Upper lobe of left lung (tissue), 6 donors: ENCODE measurements around the gene BAD. TPM values are rescaled to one million over a fixed set of nuclear protein-coding genes. Genes with fewer than 3 reads are reported as not detected.
A peak's percentile ranks its signal among the peaks of the same experiment; 100 is the strongest.

ENCODE experiments used
- ATAC-seq, 2 donors: fragments of 200-7000 bp; cut with Tn5 transposase; one replicate each; pipeline ENCODE4 v1.9.1; 2022; ENCODE audit warnings: mild to moderate bottlenecking in 2 of 2, moderate library complexity in 2 of 2; ENCODE audit not compliant: low FRiP score in 2 of 2
- DNase-seq, 2 donors: peaks; one replicate each; pipeline ENCODE4 v3.0.0-alpha.2; 2019 to 2020
- H3K27ac ChIP-seq, 4 donors: fragments of 200-600 bp; sonication (generic); one replicate each; pipeline ENCODE4 v1.5.1; 2016 to 2019
- H3K27me3 ChIP-seq, 4 donors: fragments of 200-600 bp; sonication (generic); one replicate each; pipeline ENCODE4 v1.5.1; 2017 to 2019
- H3K36me3 ChIP-seq, 4 donors: fragments of 200-600 bp; sonication (generic); one replicate each; pipeline ENCODE4 v1.5.1; 2016 to 2019
- H3K4me1 ChIP-seq, 4 donors: fragments of 200-600 bp; sonication (generic); one replicate each; pipeline ENCODE4 v1.5.1; 2018 to 2019
- H3K4me3 ChIP-seq, 4 donors: fragments of 200-600 bp; sonication (generic); one replicate each; pipeline ENCODE4 v1.5.1; 2017 to 2019; ENCODE audit warnings: mild to moderate bottlenecking in 2 of 4, moderate library complexity in 1 of 4
- H3K9me3 ChIP-seq, 4 donors: fragments of 200-600 bp; sonication (generic); one replicate each; pipeline ENCODE4 v1.5.1; 2018 to 2019
- CTCF ChIP-seq, 6 experiments: fragments of 450-650 bp in 4 of 6; fragments of 200-600 bp in 2 of 6; sonication (generic) in 2 of 6; IDR thresholded peaks; one replicate each; pipeline ENCODE4 v1.5.1; 2016 to 2019; ENCODE audit warnings: antibody characterized with exemption in 6 of 6
- EP300 ChIP-seq, 4 donors: sonication (generic); formaldehyde crosslinking; IDR thresholded peaks; one replicate each; pipeline ENCODE4 v1.5.1; 2017; ENCODE audit warnings: antibody characterized with exemption in 4 of 4, control low read depth in 2 of 4
- POLR2A ChIP-seq, 4 donors: fragments of 450-650 bp; IDR thresholded peaks; one replicate each; pipeline ENCODE4 v1.5.1; 2016 to 2017; ENCODE audit warnings: antibody characterized with exemption in 4 of 4, mild to moderate bottlenecking in 2 of 4
- POLR2AphosphoS5 ChIP-seq, 2 donors: sonication (generic); formaldehyde crosslinking; IDR thresholded peaks; one replicate each; pipeline ENCODE4 v1.5.1; 2017; ENCODE audit warnings: antibody characterized with exemption in 2 of 2
- WGBS, 2 donors: methylation state at CpG; one replicate each; pipeline ENCODE4 v1.1.5; 2017 to 2018; 5-methylcytosine and 5-hydroxymethylcytosine counted together
- total RNA-seq, 6 donors: library from RNA; depleted of rRNA in 4 of 6; stranded (reverse); fragments of >200 nt in 4 of 6; gene quantifications; one replicate each; pipeline versions ENCODE4 v1.1.0 to v1.2.1, GENCODE V29; 2016 to 2021
- donor health status: DM: no; HTN: no; CAD: no; lungs with moderate emphysema.
- donor health status: DM: no; HTN: yes; CAD: no; lungs with severe emphysema.

Gene BAD
- total RNA-seq, 6 donors from 2014 or later: 59.7 to 150 (median 80.1) TPM

GRCh38 chr11:64275031-64275800, 9.2 kb downstream of the BAD start:
- no peak for ATAC-seq
- H3K27me3 ChIP-seq: no peaks in the 10 kb centered on the region
- H3K4me1 ChIP-seq: peaks cover 7 to 29% (median 13%) of the 10 kb centered on the region in 4 donors
- H3K4me3 ChIP-seq: no peak overlapping the region
- 88 to 92% methylated on average over 11 to 15 of the region's 15 CpGs for WGBS, 2 donors
- peaks cover 0 to 32% (median 17%) of the 10 kb centered on the region in 4 donors for H3K36me3 ChIP-seq
- peak overlapping the region in 1 of 4 donors; percentile 30 for H3K27ac ChIP-seq
- no peak for DNase-seq
- no peak for TF ChIP-seq CTCF (IDR thresholded peaks at IDR 0.05)
- TF ChIP-seq POLR2AphosphoS5 (IDR thresholded peaks at IDR 0.05): no peak
- TF ChIP-seq EP300 (IDR thresholded peaks at IDR 0.05): no peak
- no peak for TF ChIP-seq POLR2A (IDR thresholded peaks at IDR 0.05)
- no peaks in the 10 kb centered on the region for H3K9me3 ChIP-seq

- DNase-seq (peak; percentile 98 to 99), ATAC-seq (peak; percentile 93 to 96)
- Histone ChIP-seq H3K27me3 (no peaks in the 10 kb centered on the region), H3K9me3 (no peaks in the 10 kb centered on the region), H3K4me3 (peak overlapping the region; percentile 75 to 92 (median 80)), H3K36me3 (peaks cover 0 to 25% (median 22%) of the 10 kb centered on the region in 4 donors), H3K4me1 (peaks cover 29 to 41% (median 34%) of the 10 kb centered on the region in 4 donors), H3K27ac (peak overlapping the region; percentile 96 to 98 (median 96))
- TF ChIP-seq POLR2AphosphoS5 (IDR thresholded peaks at IDR 0.05) (peak; percentile 96 to 98), CTCF (IDR thresholded peaks at IDR 0.05) (peak in 5 of 6 experiments; percentile 13 to 32 (median 26)), POLR2A (IDR thresholded peaks at IDR 0.05) (peak in 3 of 4 donors; percentile 42 to 74 (median 64)), EP300 (IDR thresholded peaks at IDR 0.05) (peak in 2 of 4 donors; percentile 63 to 69)
- WGBS, 2 donors: 0% methylated on average over 8 to 36 of the region's 58 CpGs
Observed at GRCh38 chr11:64269540-64270220, 14.8 kb downstream of the BAD start.

- TF ChIP-seq EP300 (IDR thresholded peaks at IDR 0.05) (no peak), POLR2AphosphoS5 (IDR thresholded peaks at IDR 0.05) (peak in 1 of 2 donors; percentile 26)
- H3K4me1 ChIP-seq: peaks cover 29 to 39% (median 34%) of the 10 kb centered on the region in 4 donors
- WGBS, 2 donors: 2 to 3% methylated on average over 20 to 27 of the region's 34 CpGs
- H3K4me3 ChIP-seq: peak overlapping the region; percentile 75 to 92 (median 80)
- ATAC-seq (peak; percentile 0 to 42), DNase-seq (peak in 1 of 2 donors; percentile 70)
- H3K9me3 ChIP-seq: no peaks in the 10 kb centered on the region
- H3K36me3 ChIP-seq: peaks cover 0 to 32% (median 25%) of the 10 kb centered on the region in 4 donors
- H3K27me3 ChIP-seq: no peaks in the 10 kb centered on the region
- peak overlapping the region; percentile 96 to 98 (median 96) for H3K27ac ChIP-seq
Observed at GRCh38 chr11:64268893-64269539, 15.4 kb downstream of the BAD start.

GRCh38 chr11:64268025-64268892, 16.2 kb downstream of the BAD start:
- H3K4me1 ChIP-seq: peaks cover 29 to 38% (median 33%) of the 10 kb centered on the region in 4 donors
- WGBS, 2 donors: 25 to 52% methylated on average over 12 to 22 of the region's 23 CpGs
- H3K27me3 ChIP-seq: no peaks in the 10 kb centered on the region
- H3K36me3 ChIP-seq: peaks cover 1 to 39% (median 33%) of the 10 kb centered on the region in 4 donors
- ATAC-seq (no peak), DNase-seq (peak; percentile 51 to 87)
- peak overlapping the region in 3 of 4 donors; percentile 75 to 92 (median 78) for H3K4me3 ChIP-seq
- H3K9me3 ChIP-seq: no peaks in the 10 kb centered on the region
- TF ChIP-seq POLR2AphosphoS5 (IDR thresholded peaks at IDR 0.05) (no peak), CTCF (IDR thresholded peaks at IDR 0.05) (peak in 2 of 6 experiments; percentile 5 to 28)
- peak overlapping the region; percentile 96 to 98 (median 96) for H3K27ac ChIP-seq
